IMR-90 (cell line): Measurements from ENCODE around the gene SPZ1. TPM values are rescaled to one million over a fixed set of nuclear protein-coding genes. Genes with fewer than 3 reads are reported as not detected.

ENCODE experiments used
- ATAC-seq: fragments of 200-7000 bp; cut with Tn5 transposase; 2 replicates; pipeline ENCODE4 v1.9.1; 2020; ENCODE audit warnings: low read depth, mild to moderate bottlenecking, moderate library complexity
- BruUV-seq: library from RNA; stranded (reverse); fragments of 400-500 nt; replicated peaks from 2 replicates; lab custom pipeline; 2021; lab: Mats Ljungman, UMichigan
- CTCF ChIA-PET: fragments of 300-600 bp; formaldehyde crosslinking; extraction: SDS; loops from one replicate; lab custom pipeline; 2021; ENCODE audit warnings: antibody characterized with exemption; lab: Yijun Ruan, JAX
- POLR2A ChIA-PET: fragments of 300-600 bp; sonication (Branson Sonifier 250); formaldehyde crosslinking; loops from one replicate; lab custom pipeline; 2022; ENCODE audit warnings: antibody characterized with exemption; ENCODE audit not compliant: unreplicated experiment; lab: Charles Lee
- DNase-seq: peaks from one replicate; pipeline ENCODE4 v3.0.0; 2013
- H2AFZ ChIP-seq: replicated peaks from 2 replicates; pipeline ENCODE3; 2013; ENCODE audit warnings: low read length, mild to moderate bottlenecking; ENCODE audit not compliant: poor library complexity
- H2AK5ac ChIP-seq: 2 replicates; pipeline ENCODE4 v1.6.1; 2013; ENCODE audit warnings: low read depth, low read length, inconsistent platforms
- H2AK9ac ChIP-seq: replicated peaks from 2 replicates; pipeline ENCODE3; 2013; ENCODE audit warnings: mild to moderate bottlenecking, low read depth, low read length, moderate library complexity; ENCODE audit not compliant: poor library complexity
- H2BK120ac ChIP-seq: 2 replicates; pipeline ENCODE4 v1.6.1; 2013; ENCODE audit warnings: low read depth, low read length, inconsistent platforms
- H2BK15ac ChIP-seq: 3 replicates; pipeline ENCODE4 v1.6.1; 2013; ENCODE audit warnings: low read depth, low read length, inconsistent platforms
- H2BK20ac ChIP-seq: 2 replicates; pipeline ENCODE4 v1.6.1; 2013; ENCODE audit warnings: low read depth, mild to moderate bottlenecking, inconsistent platforms, low read length, moderate library complexity
- H2BK5ac ChIP-seq: 2 replicates; pipeline ENCODE4 v1.6.1; 2013; ENCODE audit warnings: mild to moderate bottlenecking, low read depth, low read length, inconsistent platforms; ENCODE audit not compliant: poor library complexity, severe bottlenecking
- H3K14ac ChIP-seq: replicated peaks from 2 replicates; pipeline ENCODE4 v1.6.1; 2013; ENCODE audit warnings: low read depth, low read length, inconsistent platforms
- H3K18ac ChIP-seq: 2 replicates; pipeline ENCODE4 v1.6.1; 2013; ENCODE audit warnings: low read depth, low read length, control low read depth
- H3K23ac ChIP-seq: 2 replicates; pipeline ENCODE4 v1.6.1; 2013; ENCODE audit warnings: low read depth, low read length, inconsistent platforms
- H3K27ac ChIP-seq: 2 replicates; pipeline ENCODE4 v1.5.1; 2013; ENCODE audit warnings: mild to moderate bottlenecking, control low read depth, low read length; ENCODE audit not compliant: insufficient read depth
- H3K27me3 ChIP-seq: 2 replicates; pipeline ENCODE4 v1.6.1; 2013; ENCODE audit warnings: low read length; ENCODE audit not compliant: control insufficient read depth, insufficient read depth
- H3K36me3 ChIP-seq: 2 replicates; pipeline ENCODE4 v1.6.1; 2013; ENCODE audit warnings: low read length, mixed read lengths; ENCODE audit not compliant: control insufficient read depth, insufficient read depth
- H3K4ac ChIP-seq: 2 replicates; pipeline ENCODE4 v1.6.1; 2013; ENCODE audit warnings: low read depth, low read length, inconsistent platforms
- H3K4me1 ChIP-seq: 2 replicates; pipeline ENCODE4 v1.6.1; 2013; ENCODE audit warnings: low read length, mixed read lengths; ENCODE audit not compliant: control insufficient read depth, insufficient read depth
- H3K4me2 ChIP-seq: 2 replicates; pipeline ENCODE4 v1.6.1; 2013; ENCODE audit warnings: low read depth, mild to moderate bottlenecking, control low read depth, low read length, moderate library complexity
- H3K4me3 ChIP-seq: 2 replicates; pipeline ENCODE4 v1.5.1; 2013; ENCODE audit warnings: low read depth, mild to moderate bottlenecking, control low read depth, low read length, moderate library complexity; ENCODE audit not compliant: insufficient read depth
- H3K56ac ChIP-seq: 2 replicates; pipeline ENCODE4 v1.6.1; 2013; ENCODE audit warnings: low read length, inconsistent platforms; ENCODE audit not compliant: insufficient read depth; ENCODE audit errors: extremely low read depth
- H3K79me1 ChIP-seq, 2 experiments: 2 replicates each; pipeline ENCODE4 v1.6.1; 2013; ENCODE audit warnings: low read length in 2 of 2, inconsistent platforms in 1 of 2, low read depth in 1 of 2
- H3K9ac ChIP-seq: 2 replicates; pipeline ENCODE4 v1.6.1; 2013; ENCODE audit warnings: low read depth, low read length, control low read depth
- H3K9me1 ChIP-seq: 2 replicates; pipeline ENCODE4 v1.6.1; 2013; ENCODE audit warnings: low read length, inconsistent platforms; ENCODE audit not compliant: insufficient read depth
- H3K9me3 ChIP-seq: 2 replicates; pipeline ENCODE4 v1.6.1; 2013; ENCODE audit warnings: low read length; ENCODE audit not compliant: control insufficient read depth, insufficient read depth
- H4K20me1 ChIP-seq: 2 replicates; pipeline ENCODE4 v1.6.1; 2013; ENCODE audit warnings: low read length, inconsistent platforms; ENCODE audit not compliant: insufficient read depth
- H4K5ac ChIP-seq: 2 replicates; pipeline ENCODE4 v1.6.1; 2013; ENCODE audit warnings: mild to moderate bottlenecking, low read depth, low read length, control low read depth
- H4K8ac ChIP-seq, 2 experiments: 2 replicates each; pipeline ENCODE4 v1.6.1; 2013; ENCODE audit warnings: low read depth in 2 of 2, low read length in 2 of 2, control low read depth in 1 of 2, inconsistent platforms in 1 of 2
- H4K91ac ChIP-seq: 2 replicates; pipeline ENCODE4 v1.6.1; 2013; ENCODE audit warnings: low read depth, low read length, inconsistent platforms; ENCODE audit not compliant: insufficient read depth
- BHLHE40 ChIP-seq: fragments of 150-350 bp; IDR thresholded peaks from 2 replicates; pipeline ENCODE4 v1.6.1; 2016; ENCODE audit warnings: mild to moderate bottlenecking, low read depth, low read length
- CEBPB ChIP-seq: IDR thresholded peaks from 2 replicates; pipeline ENCODE4 v1.6.1; 2012; ENCODE audit warnings: low read depth, low read length, improper control_type of control experiment
- CHD1 ChIP-seq: IDR thresholded peaks from 2 replicates; pipeline ENCODE4 v1.6.1; 2012; ENCODE audit warnings: low read depth, low read length, improper control_type of control experiment
- FOS ChIP-seq: fragments of 150-350 bp; IDR thresholded peaks from 2 replicates; pipeline ENCODE4 v1.6.1; 2016; ENCODE audit warnings: low read depth, low read length
- MAFK ChIP-seq: IDR thresholded peaks from 2 replicates; pipeline ENCODE4 v1.6.1; 2012; ENCODE audit warnings: low read depth, low read length, improper control_type of control experiment
- MAZ ChIP-seq: IDR thresholded peaks from 2 replicates; pipeline ENCODE4 v1.6.1; 2012; ENCODE audit warnings: low read depth, mild to moderate bottlenecking, low read length, improper control_type of control experiment, moderate library complexity, borderline replicate concordance
- MXI1 ChIP-seq: IDR thresholded peaks from 2 replicates; pipeline ENCODE4 v1.6.1; 2012; ENCODE audit warnings: low read depth, mild to moderate bottlenecking, low read length, moderate library complexity, borderline replicate concordance
- NFE2L2 ChIP-seq: fragments of 150-350 bp; IDR thresholded peaks from 2 replicates; pipeline ENCODE4 v1.6.1; 2016; ENCODE audit warnings: low read depth, mild to moderate bottlenecking, low read length
- POLR2A ChIP-seq: IDR thresholded peaks from 2 replicates; pipeline ENCODE4 v1.6.1; 2012; ENCODE audit warnings: mild to moderate bottlenecking, low read depth, low read length
- RAD21 ChIP-seq: IDR thresholded peaks from 2 replicates; pipeline ENCODE4 v1.6.1; 2012; ENCODE audit warnings: low read length, improper control_type of control experiment
- RCOR1 ChIP-seq: IDR thresholded peaks from 2 replicates; pipeline ENCODE4 v1.6.1; 2012; ENCODE audit warnings: mild to moderate bottlenecking, low read length, improper control_type of control experiment; ENCODE audit not compliant: insufficient replicate concordance
- RFX5 ChIP-seq: IDR thresholded peaks from 2 replicates; pipeline ENCODE4 v1.8.0; 2012; ENCODE audit warnings: low read depth, mild to moderate bottlenecking, low read length, moderate library complexity
- SMC3 ChIP-seq: fragments of 150-350 bp; IDR thresholded peaks from 2 replicates; pipeline ENCODE4 v1.6.1; 2016; ENCODE audit warnings: low read depth, mild to moderate bottlenecking, antibody characterized with exemption, low read length, moderate library complexity
- USF2 ChIP-seq: fragments of 150-350 bp; IDR thresholded peaks from 2 replicates; pipeline ENCODE4 v1.6.1; 2017; ENCODE audit warnings: mild to moderate bottlenecking, antibody characterized with exemption, low read length, low read depth
- WGBS, 2 experiments: methylation state at CpG; one replicate each; pipeline versions ENCODE4 v1.1.5 to v1.1.7; 2013; ENCODE audit warnings: missing lambda C conversion rate in 2 of 2; ENCODE audit not compliant: insufficient read length in 1 of 2; ENCODE audit errors: extremely low coverage in 2 of 2; 5-methylcytosine and 5-hydroxymethylcytosine counted together
- dilution Hi-C: fragments of 300-500 bp; cut with HindIII; formaldehyde crosslinking; loops from one replicate; pipeline ENCODE4 v1.14.3; 2018; ENCODE audit warnings: low sequenced_read_pairs; ENCODE audit not compliant: unreplicated experiment
- in situ Hi-C: fragments of 300-500 bp; cut with MboI; formaldehyde crosslinking; loops from 3 replicates; pipeline ENCODE4 v1.14.3; 2019; ENCODE audit warnings: low sequenced_read_pairs, inconsistent platforms, mixed read lengths
- intact Hi-C: fragments of 100-400 bp; cut with micrococcal nuclease; formaldehyde crosslinking; loops from 2 replicates; pipeline ENCODE4 v1.10.0; 2022
- polyA plus RNA-seq, 3 experiments: library from polyadenylated mRNA; depleted of rRNA; stranded (reverse); fragments of >200 nt; gene quantifications; 2 replicates each; pipeline ENCODE4 v1.2.3, GENCODE V29; 2012; ENCODE audit warnings: low replicate concordance in 1 of 3
- total RNA-seq: library from RNA; depleted of rRNA; stranded (reverse); fragments of >200 nt; gene quantifications from 2 replicates; pipeline ENCODE4 v1.2.3, GENCODE V29; 2012
- TF ChIP-seq, protein P1 (sequence below): conservative IDR thresholded peaks from 2 replicates; pipeline ENCODE4 v1.5.1; 2012; ENCODE audit warnings: mild to moderate bottlenecking, low read depth, low read length, improper control_type of control experiment
- TF ChIP-seq, protein P2 (sequence below): fragments of 150-350 bp; IDR thresholded peaks from 2 replicates; pipeline ENCODE4 v1.6.1; 2016; ENCODE audit warnings: low read depth, mild to moderate bottlenecking, low read length, moderate library complexity, borderline replicate concordance

Gene SPZ1
- total and polyA plus RNA-seq, 2 of the 4 experiments (the other 2 are of a cell fraction): not detected

DNA sequence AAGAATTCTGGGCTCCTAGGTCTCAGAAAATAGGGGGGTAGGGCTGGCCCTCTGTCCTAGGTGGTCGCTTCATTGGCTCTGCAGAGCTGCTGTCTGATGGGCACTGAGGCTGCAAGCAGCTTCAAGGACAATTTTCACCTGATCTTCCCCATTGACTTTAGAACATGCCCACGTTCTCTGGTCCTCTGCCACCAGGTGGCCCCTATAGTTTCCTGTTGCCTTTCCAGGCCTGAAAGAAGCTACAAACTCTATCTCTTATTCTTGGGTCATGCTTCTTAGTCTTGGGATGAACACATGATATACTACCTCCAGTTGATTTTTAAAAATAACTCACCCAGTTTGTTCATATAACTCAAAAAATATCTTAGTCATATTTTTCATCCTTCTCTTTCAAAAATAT is 26.3 kb downstream of the SPZ1 start:
- H4K91ac ChIP-seq: no peak overlapping the region
- H2BK5ac ChIP-seq: no peak overlapping the region
- peak overlapping the region; percentile 51 for H2AFZ ChIP-seq
- no peak overlapping the region for H4K5ac ChIP-seq
- no peak overlapping the region for H3K4ac ChIP-seq
- H4K8ac ChIP-seq: no peak overlapping the region
- POLR2A ChIA-PET: no interaction called here
- TF ChIP-seq CHD1: no peak
- no peak for TF ChIP-seq MXI1
- no peak for TF ChIP-seq NFE2L2
- TF ChIP-seq SMC3: no peak; the same call in 1 of the 2 replicates
- TF ChIP-seq, protein P1, sequence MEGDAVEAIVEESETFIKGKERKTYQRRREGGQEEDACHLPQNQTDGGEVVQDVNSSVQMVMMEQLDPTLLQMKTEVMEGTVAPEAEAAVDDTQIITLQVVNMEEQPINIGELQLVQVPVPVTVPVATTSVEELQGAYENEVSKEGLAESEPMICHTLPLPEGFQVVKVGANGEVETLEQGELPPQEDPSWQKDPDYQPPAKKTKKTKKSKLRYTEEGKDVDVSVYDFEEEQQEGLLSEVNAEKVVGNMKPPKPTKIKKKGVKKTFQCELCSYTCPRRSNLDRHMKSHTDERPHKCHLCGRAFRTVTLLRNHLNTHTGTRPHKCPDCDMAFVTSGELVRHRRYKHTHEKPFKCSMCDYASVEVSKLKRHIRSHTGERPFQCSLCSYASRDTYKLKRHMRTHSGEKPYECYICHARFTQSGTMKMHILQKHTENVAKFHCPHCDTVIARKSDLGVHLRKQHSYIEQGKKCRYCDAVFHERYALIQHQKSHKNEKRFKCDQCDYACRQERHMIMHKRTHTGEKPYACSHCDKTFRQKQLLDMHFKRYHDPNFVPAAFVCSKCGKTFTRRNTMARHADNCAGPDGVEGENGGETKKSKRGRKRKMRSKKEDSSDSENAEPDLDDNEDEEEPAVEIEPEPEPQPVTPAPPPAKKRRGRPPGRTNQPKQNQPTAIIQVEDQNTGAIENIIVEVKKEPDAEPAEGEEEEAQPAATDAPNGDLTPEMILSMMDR: 0 out of 2 replicates have a peak, but pooled peaks have one; percentile 14
- TF ChIP-seq FOS: no peak
- TF ChIP-seq RAD21: 0 out of 2 replicates have a peak, but pooled peaks have one; percentile 6
- no peak for TF ChIP-seq BHLHE40
- no peak for TF ChIP-seq MAZ
- TF ChIP-seq CEBPB: no peak
- TF ChIP-seq MAFK: no peak
- TF ChIP-seq, protein P2, sequence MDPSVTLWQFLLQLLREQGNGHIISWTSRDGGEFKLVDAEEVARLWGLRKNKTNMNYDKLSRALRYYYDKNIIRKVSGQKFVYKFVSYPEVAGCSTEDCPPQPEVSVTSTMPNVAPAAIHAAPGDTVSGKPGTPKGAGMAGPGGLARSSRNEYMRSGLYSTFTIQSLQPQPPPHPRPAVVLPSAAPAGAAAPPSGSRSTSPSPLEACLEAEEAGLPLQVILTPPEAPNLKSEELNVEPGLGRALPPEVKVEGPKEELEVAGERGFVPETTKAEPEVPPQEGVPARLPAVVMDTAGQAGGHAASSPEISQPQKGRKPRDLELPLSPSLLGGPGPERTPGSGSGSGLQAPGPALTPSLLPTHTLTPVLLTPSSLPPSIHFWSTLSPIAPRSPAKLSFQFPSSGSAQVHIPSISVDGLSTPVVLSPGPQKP: no peak
- no peak for TF ChIP-seq RFX5
- TF ChIP-seq USF2: no peak
- no peak for TF ChIP-seq RCOR1
- TF ChIP-seq POLR2A: no peak
- no peak overlapping the region for H2AK9ac ChIP-seq
- in situ Hi-C loops (no loop called here), dilution Hi-C loops (no loop called here), intact Hi-C loops (no loop called here)
- H4K20me1 ChIP-seq: no peaks in the 10 kb centered on the region
- H3K79me1 ChIP-seq: no peaks in the 10 kb centered on the region
- H3K56ac ChIP-seq: no peak overlapping the region
- H2BK120ac ChIP-seq: no peak overlapping the region
- no peak overlapping the region for H3K4me3 ChIP-seq
- H2AK5ac ChIP-seq: no peak overlapping the region
- no peak overlapping the region for H3K27ac ChIP-seq
- no peaks in the 10 kb centered on the region for H3K9me3 ChIP-seq
- H3K9me1 ChIP-seq: no peaks in the 10 kb centered on the region
- H2BK20ac ChIP-seq: no peak overlapping the region
- BruUV-seq: no TSS peak
- ATAC-seq (no peak), DNase-seq (no peak)
- H3K4me2 ChIP-seq: no peak overlapping the region
- H2BK15ac ChIP-seq: no peak overlapping the region
- CTCF ChIA-PET: no interaction called here
- no peaks in the 10 kb centered on the region for H3K36me3 ChIP-seq
- H3K18ac ChIP-seq: no peak overlapping the region
- H3K27me3 ChIP-seq: no peaks in the 10 kb centered on the region
- H3K14ac ChIP-seq: no peak overlapping the region
- no peaks in the 10 kb centered on the region for H3K4me1 ChIP-seq
- H3K9ac ChIP-seq: no peak overlapping the region
- 17% methylated on average over 1 of the region's 2 CpGs; no CpG with 5 or more reads in 1 of the 2 experiments for WGBS, 2 experiments
- no peak overlapping the region for H3K23ac ChIP-seq
